ENCODE data around the gene PLEKHH3.

PLEKHH3 gene

DNA sequence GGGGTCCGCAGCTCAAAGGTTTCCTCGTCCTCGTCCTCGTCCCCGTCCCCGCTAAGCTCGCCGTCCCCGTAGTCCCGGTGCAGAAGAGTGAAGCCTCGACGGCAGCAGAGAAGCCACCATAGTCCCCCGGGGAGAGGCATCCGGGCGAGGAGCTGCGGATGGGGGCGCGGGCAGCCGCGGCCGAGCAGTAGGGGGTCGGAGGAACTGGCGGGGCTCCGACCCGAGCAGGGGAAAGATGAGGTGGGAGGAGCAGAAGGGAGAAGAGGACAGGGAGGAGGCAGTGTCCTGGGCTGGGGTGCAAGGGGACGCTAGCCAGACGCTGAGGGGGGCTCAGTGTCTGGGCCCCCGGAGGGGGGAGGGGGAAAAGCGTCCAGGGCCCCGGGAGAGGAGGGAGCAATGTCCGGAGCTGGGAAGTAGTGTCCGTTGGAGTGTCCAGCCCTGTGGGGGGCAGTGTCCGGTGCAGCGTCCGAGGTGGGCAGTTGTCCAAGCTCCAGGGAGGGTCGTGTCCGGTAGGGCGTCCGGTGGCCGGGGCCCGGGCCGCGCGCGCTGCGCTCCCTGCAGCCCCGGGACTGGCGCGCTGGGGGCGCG lies at the start of gene PLEKHH3:
PLEKHH3 (minus strand) TSS at position 571 of the 588 bp plus-strand sequence; CDS start at position 140, 431 bp downstream.
- no peak for DNase-seq (ENCODE audit: low spot score)

DNA sequence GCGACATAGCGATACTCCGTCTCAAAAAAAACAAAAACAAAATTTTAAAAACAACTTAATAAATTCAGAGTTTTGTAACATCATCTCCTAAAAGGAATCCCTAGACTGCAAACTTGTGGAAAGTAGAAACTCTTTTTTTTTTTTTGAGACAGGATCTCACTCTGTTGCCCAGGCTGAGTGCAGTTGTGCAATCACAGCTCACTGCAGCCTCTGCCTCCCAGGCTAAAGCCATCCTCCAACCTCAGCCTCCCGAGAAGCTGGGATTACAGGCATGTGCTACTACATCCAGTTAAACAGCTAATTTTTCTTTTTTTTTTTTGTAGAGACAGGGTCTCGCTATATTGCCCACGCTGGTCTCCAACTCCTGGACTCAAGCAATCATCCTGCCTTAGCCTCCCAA lies 48.3 kb upstream of the PLEKHH3 start:
- no peak for DNase-seq (ENCODE audit: low spot score)

GRCh38 chr17:42723636-42724035 lies 46.8 kb upstream of the PLEKHH3 start:
- no peak for DNase-seq (ENCODE audit: low spot score)

DNA sequence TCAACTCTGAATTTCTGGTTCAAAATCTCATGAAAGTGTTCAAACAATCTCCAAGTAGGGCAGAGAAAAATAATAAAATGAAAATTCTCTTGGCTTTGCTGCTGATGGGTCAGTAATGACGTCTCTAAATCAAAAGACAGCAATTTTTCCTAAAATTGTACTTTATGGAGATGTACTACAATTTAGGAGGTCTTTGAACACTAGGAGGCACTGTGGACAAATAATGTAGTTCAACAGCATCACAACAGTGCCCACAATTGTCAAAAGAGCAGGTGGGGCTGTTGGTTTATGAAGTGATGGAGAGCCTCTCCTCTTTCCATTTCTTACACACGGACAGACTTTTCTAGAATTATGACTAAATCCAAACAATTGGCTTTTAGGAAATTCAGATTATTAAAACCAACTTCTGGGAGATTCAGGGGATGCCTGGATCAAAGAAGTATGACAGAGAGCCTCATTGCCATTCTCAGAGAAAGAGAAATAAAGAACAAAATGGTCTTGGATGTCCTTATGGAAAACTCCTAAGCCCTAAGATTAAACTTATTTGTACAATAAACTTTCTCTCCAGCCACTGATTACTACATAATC lies 44.3 kb upstream of the PLEKHH3 start:
- peak; percentile 74 for DNase-seq (ENCODE audit: low spot score)

GRCh38 chr17:42709561-42709960 lies 32.8 kb upstream of the PLEKHH3 start:
- no peak for DNase-seq (ENCODE audit: low spot score)

DNA sequence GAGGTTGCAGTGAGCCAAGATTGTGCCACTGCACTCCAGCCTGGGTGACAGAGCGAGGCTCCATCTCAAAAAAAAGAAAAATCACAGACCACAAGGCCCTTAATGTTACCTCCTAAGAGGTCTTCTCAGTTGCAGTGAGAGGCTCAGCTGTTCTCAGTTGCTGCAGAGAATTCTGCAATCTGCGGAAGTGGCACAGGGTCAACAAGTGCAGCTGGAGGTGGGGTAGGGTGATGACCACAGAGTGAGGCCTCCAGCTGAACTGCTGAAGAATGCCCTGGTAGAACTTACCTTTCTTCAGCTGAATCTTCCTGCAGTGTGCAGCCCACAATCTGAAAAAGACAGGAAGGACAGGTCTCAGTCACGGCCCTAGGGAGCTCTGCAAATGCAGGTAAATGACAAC lies 31.8 kb upstream of the PLEKHH3 start:
- DNase-seq (ENCODE audit: low spot score): no peak

DNA sequence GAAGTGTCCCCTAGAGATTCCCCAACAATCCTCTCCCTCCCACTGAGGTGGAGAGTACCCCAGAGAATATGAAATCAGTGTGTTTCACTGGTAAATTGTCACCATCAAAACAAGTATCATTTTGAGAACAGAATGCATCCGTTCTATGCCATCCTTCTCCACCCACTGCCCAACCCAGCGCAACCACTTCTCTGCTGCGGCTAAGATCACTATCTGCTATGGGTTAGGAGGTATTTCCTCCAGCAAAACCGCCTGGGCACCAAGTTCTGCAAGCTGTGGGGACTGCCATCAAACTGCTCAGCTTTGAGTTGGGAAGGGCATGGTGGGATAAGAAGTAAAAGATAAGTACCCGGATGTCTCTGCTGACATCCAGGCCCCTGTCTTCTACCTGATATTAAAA lies 29.9 kb upstream of the PLEKHH3 start:
- DNase-seq (ENCODE audit: low spot score): no peak

DNA sequence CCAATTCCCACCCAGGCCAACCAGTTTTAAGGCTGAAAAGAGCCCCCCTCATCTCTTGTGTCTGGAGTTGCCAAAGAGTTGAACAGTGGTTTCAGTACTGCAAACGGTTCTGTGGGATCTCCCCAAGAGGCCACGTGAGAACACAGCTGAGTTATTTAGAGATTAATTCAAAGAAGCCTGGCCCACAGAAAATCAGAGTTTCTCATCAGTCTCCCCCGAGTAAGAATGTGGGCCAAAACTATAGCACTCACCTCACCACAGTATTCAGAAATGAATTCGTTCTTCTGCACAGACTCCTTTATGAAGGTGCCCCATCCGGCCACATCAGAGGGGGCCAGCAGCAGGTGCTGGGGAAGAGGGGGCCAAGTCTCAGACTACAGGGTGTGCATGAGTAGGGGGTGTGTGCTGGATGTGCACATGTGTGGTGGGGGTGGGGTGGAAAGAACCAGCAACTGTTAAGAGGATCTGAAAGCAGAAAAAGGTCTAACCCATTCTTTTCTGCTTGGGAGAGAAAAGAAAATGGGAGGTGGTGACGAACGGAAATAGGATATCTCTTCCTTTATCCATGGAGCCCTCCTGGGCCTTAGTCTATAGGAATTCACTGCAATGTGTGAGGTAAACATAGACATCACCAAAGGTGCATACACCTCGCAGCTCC lies 28.2 kb upstream of the PLEKHH3 start:
- no peak for DNase-seq (ENCODE audit: low spot score)

GRCh38 chr17:42704490-42704836 lies 27.7 kb upstream of the PLEKHH3 start:
- no peak for DNase-seq (ENCODE audit: low spot score)

- DNase-seq (ENCODE audit: low spot score): no peak
These were observed 25.7 kb upstream of the PLEKHH3 start for GRCh38 chr17:42702446-42702845.

- DNase-seq (ENCODE audit: low spot score): no peak
These were observed 23.9 kb upstream of the PLEKHH3 start for GRCh38 chr17:42700586-42701289.

DNA sequence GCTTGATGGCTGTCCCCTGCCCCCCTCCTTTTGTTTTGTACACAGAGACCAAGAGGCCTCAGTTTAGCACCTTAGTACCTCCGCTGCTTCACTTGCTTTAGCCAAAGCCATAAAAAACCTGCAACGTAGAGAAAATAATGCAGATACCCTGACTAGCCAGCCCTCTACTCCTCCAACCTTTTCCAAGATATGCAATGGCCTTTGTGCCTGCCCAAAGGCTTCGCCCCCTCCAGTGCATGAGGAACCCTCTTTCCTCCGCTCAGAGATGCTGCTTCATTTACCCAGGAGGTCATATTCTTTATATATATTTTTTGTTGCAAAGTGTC lies 22.6 kb upstream of the PLEKHH3 start:
- no peak for DNase-seq (ENCODE audit: low spot score)

DNA sequence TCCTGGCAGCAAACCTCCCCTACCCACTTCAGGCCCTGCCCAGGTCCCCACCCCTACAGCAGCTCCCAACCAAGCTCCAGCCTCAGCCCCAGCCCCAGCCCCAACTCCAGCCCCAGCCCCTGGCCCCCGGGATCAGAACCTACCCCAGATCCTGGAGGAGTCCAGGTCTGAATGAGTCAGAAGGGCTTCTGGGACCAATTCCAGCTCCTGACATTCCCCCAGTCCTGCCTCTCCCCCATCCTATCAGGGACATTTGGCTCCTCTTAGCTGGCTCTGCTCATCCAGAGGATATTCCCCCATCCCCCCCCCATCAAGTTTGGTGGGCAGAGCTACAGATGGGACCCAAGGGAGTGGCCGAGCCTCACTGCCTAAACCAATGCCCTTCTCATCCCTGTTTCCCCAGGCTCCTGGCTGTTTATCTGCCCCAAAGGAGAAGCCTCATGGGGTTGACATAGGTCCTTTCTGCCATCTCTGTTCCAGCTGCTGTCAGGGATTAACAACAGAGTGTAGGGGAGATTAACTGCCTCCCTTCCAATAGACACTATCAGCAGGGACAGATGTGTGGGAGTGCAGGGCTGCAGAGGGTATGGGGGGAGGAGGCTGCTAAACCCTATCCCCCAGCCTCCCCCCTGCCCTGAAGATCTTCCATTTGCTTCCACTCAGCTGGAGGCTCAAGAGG lies 22.1 kb upstream of the PLEKHH3 start:
- DNase-seq (ENCODE audit: low spot score): peak; percentile 92

DNA sequence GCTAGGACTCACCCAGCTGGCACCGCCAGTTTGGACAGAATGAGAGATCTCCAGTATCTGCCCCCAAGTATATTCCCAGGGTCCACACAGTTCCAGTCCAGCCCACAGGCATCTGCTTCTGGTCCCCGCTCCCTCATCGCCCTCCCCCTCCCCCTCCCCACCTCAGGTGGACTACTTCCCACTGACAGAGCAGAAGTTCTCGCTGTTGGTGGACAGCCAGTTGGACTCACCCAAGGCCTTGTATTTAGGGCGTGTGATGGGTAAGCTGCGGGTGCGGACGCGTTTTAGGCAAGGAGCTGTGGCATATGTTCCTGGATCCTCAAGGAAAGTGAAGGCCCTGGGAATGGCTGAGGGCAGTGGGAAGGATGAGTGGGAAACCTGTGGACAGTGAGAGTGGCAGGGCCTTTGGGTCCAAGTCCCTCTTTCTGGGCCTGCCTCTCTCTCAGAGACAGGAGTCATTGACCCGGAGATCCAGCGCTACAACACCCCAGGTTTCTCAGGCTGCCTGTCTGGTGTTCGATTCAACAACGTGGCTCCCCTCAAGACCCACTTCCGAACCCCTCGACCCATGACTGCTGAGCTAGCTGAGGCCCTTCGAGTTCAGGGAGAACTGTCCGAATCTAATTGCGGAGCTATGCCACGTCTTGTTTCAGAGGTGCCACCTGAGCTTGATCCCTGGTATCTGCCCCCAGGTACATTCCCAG lies 20.5 kb upstream of the PLEKHH3 start:
- no peak for DNase-seq (ENCODE audit: low spot score)

GRCh38 chr17:42695500-42695899 lies 18.7 kb upstream of the PLEKHH3 start:
- DNase-seq (ENCODE audit: low spot score): no peak

DNA sequence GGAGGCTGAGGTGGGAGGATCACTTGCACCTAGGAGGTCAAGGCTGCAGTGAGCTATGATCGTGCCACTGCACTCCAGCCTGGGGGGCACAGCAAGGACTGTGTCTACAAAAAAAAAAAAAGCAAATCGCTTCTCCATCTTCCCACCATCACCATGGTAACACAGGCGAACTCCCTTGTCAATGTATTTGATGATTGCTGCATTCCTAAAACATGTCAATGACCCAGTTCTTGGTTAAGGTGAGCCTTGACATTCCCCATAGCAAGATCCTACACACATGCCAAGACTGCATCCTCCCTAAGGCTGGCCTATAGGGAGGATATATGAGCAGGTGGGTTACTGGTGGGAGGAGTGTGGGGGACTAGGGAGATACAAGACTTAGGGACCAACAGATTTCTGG lies 17.7 kb upstream of the PLEKHH3 start:
- no peak for DNase-seq (ENCODE audit: low spot score)

- DNase-seq (ENCODE audit: low spot score): no peak
These were observed 15.7 kb upstream of the PLEKHH3 start for GRCh38 chr17:42692489-42692888.

DNA sequence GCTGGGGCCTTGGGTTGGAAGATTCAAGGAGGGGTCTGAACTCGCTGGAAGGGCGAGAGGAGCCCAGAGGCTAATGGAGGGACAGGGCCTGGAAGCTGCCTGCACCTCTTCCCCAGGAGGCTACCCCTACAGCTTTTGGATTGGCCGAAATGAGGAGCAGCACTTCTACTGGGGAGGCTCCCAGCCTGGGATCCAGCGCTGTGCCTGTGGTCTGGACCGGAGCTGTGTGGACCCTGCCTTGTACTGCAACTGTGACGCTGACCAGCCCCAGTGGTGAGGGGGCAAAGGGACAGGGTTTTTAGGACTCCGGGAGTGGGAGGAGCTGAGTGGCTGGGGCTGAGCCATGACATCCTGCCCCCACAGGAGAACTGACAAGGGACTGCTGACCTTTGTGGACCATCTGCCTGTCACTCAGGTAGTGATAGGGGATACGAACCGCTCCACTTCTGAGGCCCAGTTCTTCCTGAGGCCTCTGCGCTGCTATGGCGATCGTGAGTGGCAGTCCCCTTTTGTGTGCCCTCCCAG lies 14.3 kb upstream of the PLEKHH3 start:
- DNase-seq (ENCODE audit: low spot score): no peak

- no peak for DNase-seq (ENCODE audit: low spot score)
These were observed 13.8 kb upstream of the PLEKHH3 start for GRCh38 chr17:42690596-42690995.

DNA sequence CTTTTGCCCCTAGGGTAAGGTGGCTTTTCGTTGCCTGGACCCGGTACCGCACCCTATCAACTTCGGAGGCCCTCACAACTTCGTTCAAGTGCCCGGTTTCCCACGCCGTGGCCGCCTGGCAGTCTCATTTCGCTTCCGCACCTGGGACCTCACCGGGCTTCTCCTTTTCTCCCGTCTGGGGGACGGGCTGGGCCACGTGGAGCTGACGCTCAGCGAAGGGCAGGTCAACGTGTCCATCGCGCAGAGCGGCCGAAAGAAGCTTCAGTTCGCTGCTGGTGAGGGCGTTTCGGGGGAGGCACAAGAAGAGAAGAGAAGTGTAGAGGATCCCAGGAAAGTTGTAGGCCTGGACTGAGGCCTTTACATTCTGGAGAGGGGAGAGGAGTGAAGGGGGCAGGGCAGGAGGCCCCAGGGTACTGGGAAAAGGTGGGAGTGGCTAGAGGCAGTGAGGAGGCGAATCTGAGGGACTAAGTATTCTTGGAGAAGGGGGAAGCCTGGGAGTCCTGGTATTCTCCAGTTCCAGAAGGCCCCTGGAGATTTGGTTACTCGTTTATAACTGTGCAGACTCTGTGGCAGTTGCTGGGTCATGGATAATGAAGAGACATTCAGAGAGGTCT lies 11.0 kb upstream of the PLEKHH3 start:
- DNase-seq (ENCODE audit: low spot score): no peak

GRCh38 chr17:42686520-42687128 lies 9.8 kb upstream of the PLEKHH3 start:
- no peak for DNase-seq (ENCODE audit: low spot score)
